ENCODE measurements around the gene ATF6B. TPM values are rescaled to one million over a fixed set of nuclear protein-coding genes. Genes with fewer than 3 reads are reported as not detected.

ATF6B gene
- 37.9 and 41.9 TPM in 2 replicates for total RNA-seq
- 43.7 and 52.6 TPM in 2 replicates for polyA plus RNA-seq

DNA sequence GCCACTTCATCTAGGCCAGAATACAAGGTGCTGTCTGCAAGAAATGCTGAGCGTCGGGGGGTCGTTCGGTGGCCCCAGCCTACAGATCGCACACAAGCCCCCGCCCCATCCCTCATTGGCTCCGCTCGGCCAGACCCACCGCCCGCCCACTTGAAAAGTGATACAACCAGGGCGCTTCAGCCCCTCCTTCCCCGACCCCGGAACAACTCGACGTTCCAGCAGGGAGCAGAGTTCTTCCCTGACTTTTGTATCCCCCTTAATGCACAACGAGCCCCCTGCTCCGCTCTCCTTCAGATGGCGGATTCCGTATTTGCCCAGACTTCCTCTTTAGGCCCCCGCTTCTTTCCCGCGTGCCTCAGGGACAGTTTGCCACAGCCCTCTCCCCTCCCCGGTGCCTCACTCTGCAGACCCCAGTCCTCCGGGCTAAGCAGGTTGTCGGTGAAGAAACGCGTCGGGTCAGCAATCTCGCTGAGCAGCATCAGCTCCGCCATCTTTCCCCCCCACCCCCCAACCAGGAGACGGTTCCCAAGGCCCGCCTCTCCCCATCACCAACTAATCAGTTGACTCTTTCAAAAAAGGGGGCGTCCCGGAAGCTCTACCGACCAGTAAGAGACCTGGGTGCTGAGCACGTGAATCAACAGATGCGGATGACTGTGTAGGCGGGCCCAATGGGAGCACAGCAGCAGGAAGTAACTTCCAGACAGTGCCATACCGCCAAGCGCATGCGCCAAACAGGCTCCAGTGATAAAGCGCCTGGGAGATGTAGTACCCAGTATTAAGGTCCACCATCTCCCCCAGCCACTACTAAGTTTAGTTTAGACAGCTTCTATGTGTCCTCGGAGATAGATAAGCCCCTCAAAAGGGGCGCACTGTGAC is at the start of gene ATF6B:
ATF6B (minus strand) TSS at position 530 of the 876 bp plus-strand sequence; CDS start at position 491, 39 bp downstream.
- Histone ChIP-seq H3K27ac (peak within 1 kb of the TSS; percentile 95), H2AFZ (peak within 1 kb of the TSS; percentile 57), H3K79me2 (peaks cover 41% of the 10 kb centered on the region), H3K4me3 (peak within 1 kb of the TSS; percentile 63), H3K4me1 (ENCODE audit: insufficient read depth) (peaks cover 16% of the 10 kb centered on the region), H4K20me1 (ENCODE audit: insufficient read depth, poor library complexity, severe bottlenecking) (no peaks in the 10 kb centered on the region), H3K36me3 (replicated peaks; ENCODE audit: insufficient read depth, low read depth) (no peaks in the 10 kb centered on the region), H3K4me2 (peak within 1 kb of the TSS; percentile 92), H3K9me2 (replicated peaks; ENCODE audit: insufficient read depth) (no peaks in the 10 kb centered on the region), H3K9me3 (ENCODE audit: low read depth) (no peaks in the 10 kb centered on the region), H3K27me3 (no peaks in the 10 kb centered on the region)
- under 1% methylated on average over 44 of the region's 44 CpGs for WGBS (ENCODE audit: low lambda C conversion rate, missing lambda C conversion rate)
- TF ChIP-seq EZH2 (IDR thresholded peaks at IDR 0.05; ENCODE audit: borderline replicate concordance), result no peak
- TF ChIP-seq, protein P1, sequence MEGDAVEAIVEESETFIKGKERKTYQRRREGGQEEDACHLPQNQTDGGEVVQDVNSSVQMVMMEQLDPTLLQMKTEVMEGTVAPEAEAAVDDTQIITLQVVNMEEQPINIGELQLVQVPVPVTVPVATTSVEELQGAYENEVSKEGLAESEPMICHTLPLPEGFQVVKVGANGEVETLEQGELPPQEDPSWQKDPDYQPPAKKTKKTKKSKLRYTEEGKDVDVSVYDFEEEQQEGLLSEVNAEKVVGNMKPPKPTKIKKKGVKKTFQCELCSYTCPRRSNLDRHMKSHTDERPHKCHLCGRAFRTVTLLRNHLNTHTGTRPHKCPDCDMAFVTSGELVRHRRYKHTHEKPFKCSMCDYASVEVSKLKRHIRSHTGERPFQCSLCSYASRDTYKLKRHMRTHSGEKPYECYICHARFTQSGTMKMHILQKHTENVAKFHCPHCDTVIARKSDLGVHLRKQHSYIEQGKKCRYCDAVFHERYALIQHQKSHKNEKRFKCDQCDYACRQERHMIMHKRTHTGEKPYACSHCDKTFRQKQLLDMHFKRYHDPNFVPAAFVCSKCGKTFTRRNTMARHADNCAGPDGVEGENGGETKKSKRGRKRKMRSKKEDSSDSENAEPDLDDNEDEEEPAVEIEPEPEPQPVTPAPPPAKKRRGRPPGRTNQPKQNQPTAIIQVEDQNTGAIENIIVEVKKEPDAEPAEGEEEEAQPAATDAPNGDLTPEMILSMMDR (IDR thresholded peaks at IDR 0.05; ENCODE audit: poor library complexity), result peak; percentile 4
- TF ChIP-seq EZH2phosphoT487 (IDR thresholded peaks at IDR 0.05; ENCODE audit: low read depth, severe bottlenecking, unreplicated experiment), result no peak
- peak; percentile 99 for DNase-seq (ENCODE audit: low spot score)

DNA sequence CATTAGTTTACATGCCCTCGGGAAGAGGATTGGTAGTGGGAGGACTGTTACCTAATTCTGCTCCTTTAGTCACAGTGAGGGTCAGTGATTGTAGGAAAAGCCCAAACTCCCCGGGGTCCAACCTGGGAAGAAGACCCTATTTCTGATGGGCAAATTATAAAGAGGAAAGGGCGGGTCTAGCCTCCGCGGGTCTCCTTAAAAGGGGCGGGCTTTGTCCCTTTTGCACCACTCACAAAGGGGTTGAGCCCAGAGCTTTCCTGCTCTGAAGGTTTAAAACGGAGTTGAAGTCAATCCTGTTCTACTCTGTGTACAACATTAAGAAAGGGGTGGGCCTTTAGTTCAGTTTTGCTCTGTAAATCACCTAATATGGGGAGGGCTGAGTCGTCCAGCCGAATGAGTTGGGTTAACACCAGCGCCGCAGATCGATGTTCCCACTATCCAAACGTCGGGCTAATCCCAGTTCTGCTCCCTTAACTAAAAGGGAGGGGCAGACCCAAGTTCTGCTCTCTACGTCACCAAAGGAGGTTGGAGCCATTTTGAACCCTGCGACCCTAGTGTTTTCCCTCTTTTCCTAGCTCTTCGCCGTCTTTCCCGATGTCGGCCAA is 49.2 kb upstream of the ATF6B start:
- peak; percentile 76 for DNase-seq (ENCODE audit: low spot score)
- peak overlapping the region; percentile 71 for H3K4me2 ChIP-seq
- 0% methylated on average over 20 of the region's 20 CpGs for WGBS (ENCODE audit: low lambda C conversion rate, missing lambda C conversion rate)
- TF ChIP-seq EZH2phosphoT487 (IDR thresholded peaks at IDR 0.05; ENCODE audit: low read depth, severe bottlenecking, unreplicated experiment) (no peak), EZH2 (IDR thresholded peaks at IDR 0.05; ENCODE audit: borderline replicate concordance) (no peak)
- TF ChIP-seq, protein P1 (IDR thresholded peaks at IDR 0.05; ENCODE audit: poor library complexity), result no peak
- H2AFZ ChIP-seq, result peak overlapping the region; percentile 24
- peak overlapping the region; percentile 6 for H3K4me3 ChIP-seq
- H3K4me1 ChIP-seq (ENCODE audit: insufficient read depth), result peaks cover 13% of the 10 kb centered on the region
- peaks cover 48% of the 10 kb centered on the region for H3K79me2 ChIP-seq
- H3K36me3 ChIP-seq (replicated peaks; ENCODE audit: insufficient read depth, low read depth), result no peaks in the 10 kb centered on the region
- H4K20me1 ChIP-seq (ENCODE audit: insufficient read depth, poor library complexity, severe bottlenecking), result no peaks in the 10 kb centered on the region
- no peaks in the 10 kb centered on the region for H3K9me3 ChIP-seq (ENCODE audit: low read depth)
- H3K27ac ChIP-seq, result peak overlapping the region; percentile 94
- H3K9me2 ChIP-seq (replicated peaks; ENCODE audit: insufficient read depth), result no peaks in the 10 kb centered on the region
- no peaks in the 10 kb centered on the region for H3K27me3 ChIP-seq

DNA sequence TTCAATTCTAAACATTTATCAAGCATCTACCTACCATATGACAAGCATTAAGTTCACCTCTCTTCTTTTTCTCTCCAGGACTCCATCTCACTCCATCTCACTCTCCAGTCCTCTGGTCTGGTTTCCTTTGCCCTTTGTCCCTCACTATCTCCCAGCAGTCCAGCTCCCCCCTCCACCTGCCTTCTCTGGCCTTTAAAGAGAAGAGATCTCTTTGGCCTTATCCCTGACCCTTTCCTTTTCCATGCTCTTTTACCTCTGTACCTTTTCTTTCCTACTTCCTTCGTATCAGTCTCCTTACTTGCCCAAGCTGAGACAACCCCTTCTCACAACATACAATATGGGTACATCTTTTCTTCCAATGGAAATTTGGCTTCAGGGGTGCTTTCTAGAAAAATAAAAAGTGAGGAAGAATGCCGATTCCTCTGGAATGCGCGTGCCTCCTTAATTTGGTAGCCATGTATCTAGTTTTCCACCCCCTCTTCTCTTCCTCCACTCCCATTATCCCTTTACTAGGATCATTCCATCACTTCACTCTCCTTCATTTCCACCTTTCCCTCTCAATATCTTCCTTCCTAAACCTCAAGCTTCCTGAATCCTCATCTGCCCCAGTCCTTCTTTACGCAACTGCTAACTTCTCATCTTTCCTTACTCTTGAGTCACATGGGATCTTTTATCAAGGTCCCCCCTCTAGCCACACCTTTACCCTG is 48.6 kb upstream of the ATF6B start:
- peak overlapping the region; percentile 24 for H2AFZ ChIP-seq
- peak overlapping the region; percentile 71 for H3K4me2 ChIP-seq
- DNase-seq (ENCODE audit: low spot score), result no peak
- peak overlapping the region; percentile 6 for H3K4me3 ChIP-seq
- peak overlapping the region; percentile 94 for H3K27ac ChIP-seq
- H3K9me2 ChIP-seq (replicated peaks; ENCODE audit: insufficient read depth), result no peaks in the 10 kb centered on the region
- no peaks in the 10 kb centered on the region for H3K9me3 ChIP-seq (ENCODE audit: low read depth)
- 20% methylated on average over 5 of the region's 5 CpGs for WGBS (ENCODE audit: low lambda C conversion rate, missing lambda C conversion rate)
- H3K79me2 ChIP-seq, result peaks cover 55% of the 10 kb centered on the region
- no peaks in the 10 kb centered on the region for H4K20me1 ChIP-seq (ENCODE audit: insufficient read depth, poor library complexity, severe bottlenecking)
- peaks cover 13% of the 10 kb centered on the region for H3K4me1 ChIP-seq (ENCODE audit: insufficient read depth)
- H3K36me3 ChIP-seq (replicated peaks; ENCODE audit: insufficient read depth, low read depth), result no peaks in the 10 kb centered on the region
- no peaks in the 10 kb centered on the region for H3K27me3 ChIP-seq
- TF ChIP-seq EZH2 (IDR thresholded peaks at IDR 0.05; ENCODE audit: borderline replicate concordance), result no peak
- TF ChIP-seq, protein P1 (IDR thresholded peaks at IDR 0.05; ENCODE audit: poor library complexity), result no peak
